AG04450 (cell line): ENCODE data around the gene AUTS2. TPM values are rescaled to one million over a fixed set of nuclear protein-coding genes. Genes with fewer than 3 reads are reported as not detected.
"Not testable (repeated sequence)": the region's sequence is repeated elsewhere in the genome, so short reads cannot be mapped to it uniquely, and the experiment has no call there.

Experiments used
- CTCF ChIA-PET: fragments of 300-600, 350-600 bp; formaldehyde crosslinking; extraction: SDS; loops from one replicate; lab custom pipeline; 2022; ENCODE audit warnings: antibody characterized with exemption, inconsistent platforms; lab: Charles Lee
- POLR2A ChIA-PET: fragments of 350-600 bp; formaldehyde crosslinking; extraction: SDS; loops from one replicate; lab custom pipeline; 2021; ENCODE audit warnings: antibody characterized with exemption, inconsistent platforms; lab: Yijun Ruan, JAX
- DNase-seq: peaks from one replicate; pipeline ENCODE4 v3.0.0-alpha.2; 2011; ENCODE audit warnings: low read depth, low spot score
- H3K27ac ChIP-seq: one replicate; pipeline ENCODE4 v1.5.1; 2012; ENCODE audit warnings: low read depth, low read length, control low read depth
- H3K27me3 ChIP-seq: one replicate; pipeline ENCODE4 v1.6.0; 2012; ENCODE audit warnings: low read length; ENCODE audit not compliant: control insufficient read depth, insufficient read depth
- H3K4me3 ChIP-seq: 2 replicates; pipeline ENCODE4 v1.5.1; 2011; ENCODE audit warnings: mild to moderate bottlenecking, low read depth, low read length, control low read depth
- H3K9me3 ChIP-seq: 2 replicates; pipeline ENCODE4 v1.5.1; 2012; ENCODE audit warnings: low read length; ENCODE audit not compliant: control insufficient read depth, insufficient read depth
- polyA plus RNA-seq: library from polyadenylated mRNA; depleted of rRNA; stranded (reverse); fragments of >200 nt; gene quantifications from 2 replicates; pipeline ENCODE4 v1.2.3, GENCODE V29; 2011
- TF ChIP-seq, protein P1 (sequence below): IDR thresholded peaks from 2 replicates; pipeline ENCODE4 v1.5.1; 2011; ENCODE audit warnings: low read depth, low read length, control low read depth, inconsistent platforms

The AUTS2 gene
- polyA plus RNA-seq, 1 experiment = 1.5 TPM

DNA sequence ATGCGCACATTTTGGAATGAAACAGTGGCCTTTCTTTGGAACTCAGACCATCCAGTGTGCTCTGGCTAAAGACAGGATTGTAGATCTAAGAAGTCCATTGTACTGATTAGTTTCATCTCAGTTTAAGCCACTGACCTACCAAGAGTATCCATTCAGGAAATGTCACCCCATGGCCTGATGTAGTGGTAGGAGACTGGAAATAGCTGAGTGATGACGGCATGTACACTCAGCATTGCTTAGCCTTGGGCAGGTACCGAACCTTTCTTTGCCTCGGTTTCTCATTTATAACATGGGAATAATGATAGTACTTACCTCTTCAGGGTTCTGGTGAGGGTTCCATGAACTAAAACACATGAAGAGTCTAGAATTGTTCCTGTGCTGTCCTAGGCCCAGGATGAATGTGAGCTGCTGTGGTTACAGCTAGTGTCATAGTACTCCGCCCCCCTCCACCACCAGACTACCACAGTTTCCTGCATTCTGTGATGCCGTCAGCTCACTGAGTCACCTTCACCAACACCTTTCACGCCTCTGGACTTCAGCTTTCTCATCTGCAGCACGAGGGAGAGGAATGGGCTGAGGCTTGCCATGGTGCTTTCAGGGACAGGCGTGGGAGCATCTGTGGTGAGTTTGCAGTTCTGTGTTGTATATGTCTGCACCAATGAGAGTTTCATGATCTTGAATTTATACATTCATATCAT lies 1049.7 kb downstream of the AUTS2 start:
- ChIA-PET CTCF (no interaction called here), POLR2A (no interaction called here)
- H3K27me3 ChIP-seq = no peaks in the 10 kb centered on the region
- TF ChIP-seq, protein P1, sequence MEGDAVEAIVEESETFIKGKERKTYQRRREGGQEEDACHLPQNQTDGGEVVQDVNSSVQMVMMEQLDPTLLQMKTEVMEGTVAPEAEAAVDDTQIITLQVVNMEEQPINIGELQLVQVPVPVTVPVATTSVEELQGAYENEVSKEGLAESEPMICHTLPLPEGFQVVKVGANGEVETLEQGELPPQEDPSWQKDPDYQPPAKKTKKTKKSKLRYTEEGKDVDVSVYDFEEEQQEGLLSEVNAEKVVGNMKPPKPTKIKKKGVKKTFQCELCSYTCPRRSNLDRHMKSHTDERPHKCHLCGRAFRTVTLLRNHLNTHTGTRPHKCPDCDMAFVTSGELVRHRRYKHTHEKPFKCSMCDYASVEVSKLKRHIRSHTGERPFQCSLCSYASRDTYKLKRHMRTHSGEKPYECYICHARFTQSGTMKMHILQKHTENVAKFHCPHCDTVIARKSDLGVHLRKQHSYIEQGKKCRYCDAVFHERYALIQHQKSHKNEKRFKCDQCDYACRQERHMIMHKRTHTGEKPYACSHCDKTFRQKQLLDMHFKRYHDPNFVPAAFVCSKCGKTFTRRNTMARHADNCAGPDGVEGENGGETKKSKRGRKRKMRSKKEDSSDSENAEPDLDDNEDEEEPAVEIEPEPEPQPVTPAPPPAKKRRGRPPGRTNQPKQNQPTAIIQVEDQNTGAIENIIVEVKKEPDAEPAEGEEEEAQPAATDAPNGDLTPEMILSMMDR = no peak
- H3K9me3 ChIP-seq = no peaks in the 10 kb centered on the region; the same call in 1 of the 2 replicates
- H3K4me3 ChIP-seq = no peak overlapping the region
- no peak overlapping the region for H3K27ac ChIP-seq
- DNase-seq = no peak

DNA sequence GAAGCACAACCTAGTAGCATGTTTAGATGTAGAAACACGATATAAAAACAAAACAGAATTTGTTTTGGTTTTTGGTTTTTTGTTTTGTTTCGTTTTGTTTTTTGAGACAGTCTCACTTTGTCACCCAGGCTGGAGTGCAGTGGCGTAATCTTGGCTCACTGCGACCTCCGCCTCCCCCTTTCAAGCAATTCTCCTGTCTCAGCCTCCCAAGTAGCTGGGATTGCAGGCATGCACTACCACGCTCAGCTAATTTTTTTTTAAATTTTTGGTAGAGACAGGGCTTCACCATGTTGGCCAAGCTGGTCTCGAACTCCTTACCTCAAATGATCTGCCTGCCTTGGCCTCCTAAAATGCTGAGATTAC lies 1050.2 kb downstream of the AUTS2 start:
- POLR2A ChIA-PET, H3K27ac ChIP-seq, H3K9me3 ChIP-seq, CTCF ChIA-PET, H3K4me3 ChIP-seq, H3K27me3 ChIP-seq, DNase-seq: not testable (repeated sequence)

DNA sequence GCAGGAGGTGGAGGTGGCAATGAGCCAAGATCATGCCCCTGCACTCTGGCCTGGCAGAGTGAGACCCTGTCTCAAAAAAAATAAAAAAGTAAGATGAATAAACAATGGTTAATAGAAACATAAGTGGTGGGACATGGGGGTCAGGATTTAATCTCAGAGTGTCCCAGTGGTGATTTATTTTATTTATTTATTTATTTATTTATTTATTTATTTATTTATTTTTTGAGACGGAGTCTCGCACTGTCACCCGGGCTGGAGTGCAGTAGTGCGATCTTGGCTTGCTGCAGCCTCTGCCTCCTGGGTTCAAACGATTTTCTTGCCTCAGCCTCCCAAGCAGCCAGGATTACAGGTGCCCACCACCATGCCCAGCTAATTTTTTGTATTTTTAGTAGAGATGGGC lies 1051.0 kb downstream of the AUTS2 start:
- H3K4me3 ChIP-seq = no peak overlapping the region
- H3K27ac ChIP-seq = no peak overlapping the region
- POLR2A ChIA-PET = no interaction called here
- CTCF ChIA-PET = no interaction called here
- DNase-seq = no peak
- no peaks in the 10 kb centered on the region for H3K27me3 ChIP-seq
- H3K9me3 ChIP-seq = no peaks in the 10 kb centered on the region; the same call in 1 of the 2 replicates
- TF ChIP-seq, protein P1 = no peak

DNA sequence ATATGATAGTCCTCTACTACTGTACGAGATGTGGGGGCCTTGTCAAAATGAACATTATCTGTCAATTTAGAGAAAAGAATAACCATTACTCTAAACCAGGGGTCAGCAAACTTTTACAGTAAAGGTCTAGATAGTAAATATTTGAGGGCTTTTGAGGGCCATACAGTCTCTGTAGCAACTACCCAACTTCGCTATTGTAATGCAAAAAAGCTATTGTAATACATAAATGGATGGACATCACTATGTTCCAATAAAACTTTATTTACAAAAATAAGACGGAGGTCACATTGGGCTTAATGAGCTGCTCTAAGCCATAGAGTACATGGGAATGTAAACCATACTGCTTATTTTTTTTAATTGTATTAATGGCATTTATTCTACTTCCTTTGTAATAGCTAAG lies 1055.9 kb downstream of the AUTS2 start:
- Histone ChIP-seq H3K27me3 (no peaks in the 10 kb centered on the region), H3K9me3 (no peaks in the 10 kb centered on the region), H3K27ac (no peak overlapping the region), H3K4me3 (no peak overlapping the region)
- POLR2A ChIA-PET = interaction anchor here (0.7 kb wide), 1 partner anchor 26 kb away, joined by 3 read pairs; no protein-coding TSS in a partner anchor
- CTCF ChIA-PET = no interaction called here
- DNase-seq = no peak
- TF ChIP-seq, protein P1 = no peak

DNA sequence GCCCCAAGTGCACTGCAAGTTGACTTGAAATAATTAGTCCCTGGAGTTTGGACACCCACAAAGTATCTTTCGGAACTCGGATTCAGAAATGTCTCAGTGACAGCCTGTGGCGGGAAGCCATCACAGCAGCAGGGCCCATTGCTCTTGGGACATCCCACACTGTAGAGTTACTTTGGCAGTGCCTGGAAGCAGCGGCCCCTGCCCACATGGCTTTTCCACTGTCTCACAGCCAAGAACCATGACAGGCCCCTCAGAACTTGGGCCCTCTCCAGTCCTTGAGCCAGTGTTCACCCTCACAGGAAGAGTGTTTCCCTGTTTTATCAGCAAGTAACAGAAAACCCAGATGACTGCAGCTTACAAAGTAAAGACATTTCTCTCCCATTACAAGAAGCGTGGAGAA lies 1056.7 kb downstream of the AUTS2 start:
- TF ChIP-seq, protein P1 = no peak
- no peak for DNase-seq
- no peaks in the 10 kb centered on the region for H3K27me3 ChIP-seq
- no peak overlapping the region for H3K4me3 ChIP-seq
- ChIA-PET POLR2A (no interaction called here), CTCF (no interaction called here)
- no peak overlapping the region for H3K27ac ChIP-seq
- no peaks in the 10 kb centered on the region for H3K9me3 ChIP-seq
